T-cell (primary cell): Measurements from ENCODE around the gene C20orf141. TPM values are rescaled to one million over a fixed set of nuclear protein-coding genes. Genes with fewer than 3 reads are reported as not detected.

Source experiments
- ATAC-seq, 4 experiments: fragments of 200-7000 bp in 3 of 4; fragments of 150-1000 bp in 1 of 4; cut with Tn5 transposase; replicated peaks in 1 of 4; 1 replicate in 3 of 4; 2 replicates in 1 of 4; pipeline ENCODE4 v1.10.0; 2021; ENCODE audit warnings: moderate library complexity in 3 of 4, mild to moderate bottlenecking in 2 of 4, moderate number of reproducible peaks in 1 of 4
- CTCF ChIA-PET, 2 donors: fragments of 300-600 bp; sonication (Branson Sonifier 250); formaldehyde crosslinking; loops; one replicate each; lab custom pipeline; 2022; ENCODE audit warnings: antibody characterized with exemption in 2 of 2; lab: Charles Lee
- POLR2A ChIA-PET, 2 donors: fragments of 300-600 bp; sonication (Branson Sonifier 250); formaldehyde crosslinking; loops; one replicate each; lab custom pipeline; 2022; ENCODE audit warnings: antibody characterized with exemption in 2 of 2; lab: Charles Lee
- DNase-seq, 35 experiments: peaks; one replicate each; pipeline versions ENCODE4 v3.0.0 to v3.0.0-alpha.2; 2013 to 2023
- H3K27ac ChIP-seq: one replicate; pipeline ENCODE4 v1.5.1; 2013; ENCODE audit warnings: low read length
- H3K27me3 ChIP-seq, 2 experiments: replicated peaks in 1 of 2; 1 replicate in 1 of 2; 2 replicates in 1 of 2; pipeline versions ENCODE4 v1.6.1 to v1.7.0; 2013; ENCODE audit warnings: low read length in 1 of 2, mixed read lengths in 1 of 2; ENCODE audit not compliant: control insufficient read depth in 2 of 2, insufficient read depth in 2 of 2; ENCODE audit errors: extremely low read depth in 1 of 2
- H3K36me3 ChIP-seq, 2 donors: 1 replicate in 1 of 2; 2 replicates in 1 of 2; pipeline versions ENCODE4 v1.6.1 to v1.7.0; 2013; ENCODE audit warnings: low read length in 1 of 2; ENCODE audit not compliant: control insufficient read depth in 2 of 2, insufficient read depth in 1 of 2; ENCODE audit errors: extremely low read depth in 1 of 2
- H3K4me1 ChIP-seq, 2 experiments: 1 replicate in 1 of 2; 2 replicates in 1 of 2; pipeline versions ENCODE4 v1.6.1 to v1.7.0; 2013; ENCODE audit warnings: low read length in 2 of 2, mixed read lengths in 1 of 2; ENCODE audit not compliant: insufficient read depth in 2 of 2, control insufficient read depth in 1 of 2; ENCODE audit errors: extremely low read depth in 1 of 2
- H3K4me3 ChIP-seq, 2 donors: 1 replicate in 1 of 2; 2 replicates in 1 of 2; pipeline versions ENCODE4 v1.5.1 to v1.7.0; 2013; ENCODE audit warnings: mild to moderate bottlenecking in 2 of 2, low read length in 1 of 2, moderate library complexity in 1 of 2; ENCODE audit not compliant: control insufficient read depth in 1 of 2; ENCODE audit errors: extremely low read depth in 1 of 2
- H3K9me3 ChIP-seq: 2 replicates; pipeline ENCODE4 v1.7.0; 2013
- H3K27ac Mint-ChIP-seq, 2 donors: one replicate each; pipeline ENCODE4 v1.8.0; 2020 to 2021; ENCODE audit warnings: mild to moderate bottlenecking in 2 of 2, mixed read lengths in 2 of 2
- H3K27me3 Mint-ChIP-seq, 2 donors: one replicate each; pipeline ENCODE4 v1.8.0; 2021 to 2022; ENCODE audit warnings: mixed read lengths in 2 of 2
- H3K36me3 Mint-ChIP-seq: one replicate; pipeline ENCODE4 v1.8.0; 2021; ENCODE audit warnings: mixed read lengths
- H3K4me1 Mint-ChIP-seq, 3 donors: one replicate each; pipeline ENCODE4 v1.8.0; 2020 to 2022; ENCODE audit warnings: mixed read lengths in 3 of 3, mild to moderate bottlenecking in 1 of 3
- H3K4me3 Mint-ChIP-seq, 3 donors: one replicate each; pipeline ENCODE4 v1.8.0; 2020 to 2022; ENCODE audit warnings: mild to moderate bottlenecking in 3 of 3, mixed read lengths in 3 of 3, moderate library complexity in 3 of 3
- H3K9me3 Mint-ChIP-seq, 3 donors: one replicate each; pipeline ENCODE4 v1.8.0; 2020 to 2022; ENCODE audit warnings: mixed read lengths in 3 of 3
- WGBS: methylation state at CpG from one replicate; pipeline ENCODE4 v1.1.5; 2013; ENCODE audit warnings: missing lambda C conversion rate; ENCODE audit not compliant: insufficient coverage; 5-methylcytosine and 5-hydroxymethylcytosine counted together
- total RNA-seq, 35 experiments: library from RNA in 6 of 35; stranded (reverse) in 6 of 35; fragments of 120-200 nt in 1 of 35; gene quantifications; one replicate each; pipeline versions ENCODE4 v1.2.1 to v1.2.4 and lab custom pipeline; 2013 to 2026

C20orf141 gene
- total RNA-seq, 5 donors from 2014 or later (not counting 1 experiment from before 2014, with no cell fraction given), result not detected

- Mint-ChIP-seq H3K9me3 (peaks cover 3 to 4% (median 4%) of the 10 kb centered on the region in 3 donors), H3K27ac (no peak overlapping the region), H3K27me3 (peaks cover 26 to 35% of the 10 kb centered on the region in 2 donors), H3K36me3 (no peaks in the 10 kb centered on the region), H3K4me3 (no peak overlapping the region), H3K4me1 (peaks cover 17 to 18% (median 17%) of the 10 kb centered on the region in 3 donors)
- ATAC-seq, result no peak
- no peak overlapping the region for H3K4me3 ChIP-seq
- ChIA-PET POLR2A (no interaction called here), CTCF (no interaction called here)
- no peak overlapping the region for H3K27ac ChIP-seq
- peaks cover 5 to 43% of the 10 kb centered on the region in 2 experiments for H3K27me3 ChIP-seq
- peaks cover 8 to 28% of the 10 kb centered on the region in 2 experiments for H3K4me1 ChIP-seq
- WGBS, result no CpG with 5 or more reads among the region's 2 CpGs
- H3K36me3 ChIP-seq, result no peaks in the 10 kb centered on the region
- no peak for DNase-seq
- H3K9me3 ChIP-seq, result no peaks in the 10 kb centered on the region
These were observed 2.5 kb downstream of the C20orf141 start for GRCh38 chr20:2817341-2817726.

GRCh38 chr20:2817891-2818595 is 3.3 kb downstream of the C20orf141 start:
- CTCF ChIA-PET, result interaction anchor here in 1 of 2 donors (0.6 kb wide), 1 partner anchor 296 kb away, joined by 3 read pairs; no protein-coding TSS in a partner anchor
- no peak for DNase-seq
- POLR2A ChIA-PET, result no interaction called here
- H3K4me1 ChIP-seq, result peaks cover 8 to 28% of the 10 kb centered on the region in 2 experiments
- peaks cover 5 to 43% of the 10 kb centered on the region in 2 experiments for H3K27me3 ChIP-seq
- Mint-ChIP-seq H3K36me3 (no peaks in the 10 kb centered on the region), H3K27me3 (peaks cover 22 to 29% of the 10 kb centered on the region in 2 donors), H3K4me1 (peaks cover 17 to 18% (median 17%) of the 10 kb centered on the region in 3 donors), H3K9me3 (peaks cover 0 to 2% (median 0%) of the 10 kb centered on the region in 3 donors), H3K4me3 (no peak overlapping the region), H3K27ac (no peak overlapping the region)
- WGBS, result 84% methylated on average over 3 of the region's 7 CpGs
- H3K36me3 ChIP-seq, result no peaks in the 10 kb centered on the region
- H3K4me3 ChIP-seq, result no peak overlapping the region
- no peak for ATAC-seq
- H3K9me3 ChIP-seq, result no peaks in the 10 kb centered on the region
- no peak overlapping the region for H3K27ac ChIP-seq

- ATAC-seq (no peak), DNase-seq (no peak)
- Histone ChIP-seq H3K9me3 (no peaks in the 10 kb centered on the region), H3K4me1 (peaks cover 8 to 28% of the 10 kb centered on the region in 2 experiments), H3K27me3 (peaks cover 5 to 37% of the 10 kb centered on the region in 2 experiments), H3K36me3 (no peaks in the 10 kb centered on the region), H3K4me3 (no peak overlapping the region), H3K27ac (no peak overlapping the region)
- no peaks in the 10 kb centered on the region for H3K36me3 Mint-ChIP-seq
- H3K27me3 Mint-ChIP-seq, result peaks cover 18 to 19% of the 10 kb centered on the region in 2 donors
- POLR2A ChIA-PET, result no interaction called here
- H3K9me3 Mint-ChIP-seq, result no peaks in the 10 kb centered on the region
- peak overlapping the region in 1 of 3 donors; percentile 24 for H3K4me3 Mint-ChIP-seq
- WGBS, result 79% methylated on average over 26 of the region's 32 CpGs
- CTCF ChIA-PET, result no interaction called here
- H3K4me1 Mint-ChIP-seq, result peaks cover 17 to 18% (median 17%) of the 10 kb centered on the region in 3 donors
- H3K27ac Mint-ChIP-seq, result no peak overlapping the region
These were observed 5.5 kb downstream of the C20orf141 start for GRCh38 chr20:2820084-2820895.

GRCh38 chr20:2820896-2821869 is 6.4 kb downstream of the C20orf141 start:
- Mint-ChIP-seq H3K36me3 (no peaks in the 10 kb centered on the region), H3K4me1 (peaks cover 23 to 26% (median 23%) of the 10 kb centered on the region in 3 donors), H3K9me3 (no peaks in the 10 kb centered on the region), H3K27me3 (peaks cover 20 to 22% of the 10 kb centered on the region in 2 donors), H3K27ac (peak overlapping the region; percentile 22 to 57), H3K4me3 (peak overlapping the region; percentile 51 to 74 (median 54))
- H3K4me1 ChIP-seq, result peaks cover 14 to 30% of the 10 kb centered on the region in 2 experiments
- peak overlapping the region; percentile 2 to 47 for H3K4me3 ChIP-seq
- WGBS, result 19% methylated on average over 52 of the region's 68 CpGs
- no peaks in the 10 kb centered on the region for H3K9me3 ChIP-seq
- DNase-seq, result no peak
- no peaks in the 10 kb centered on the region for H3K36me3 ChIP-seq
- ChIA-PET CTCF (interaction anchor here in 1 of 2 donors (0.6 kb wide), 1 partner anchor 32 kb away, joined by 3 read pairs; no protein-coding TSS in a partner anchor), POLR2A (no interaction called here)
- H3K27ac ChIP-seq, result no peak overlapping the region
- ATAC-seq, result no peak
- peaks cover 5 to 31% of the 10 kb centered on the region in 2 experiments for H3K27me3 ChIP-seq

GRCh38 chr20:2822073-2822472 is 7.3 kb downstream of the C20orf141 start:
- no peaks in the 10 kb centered on the region for H3K36me3 ChIP-seq
- H3K36me3 Mint-ChIP-seq, result no peaks in the 10 kb centered on the region
- peaks cover 30 to 35% (median 30%) of the 10 kb centered on the region in 3 donors for H3K4me1 Mint-ChIP-seq
- peak; percentile 71 to 96 (median 80) for ATAC-seq
- no peaks in the 10 kb centered on the region for H3K9me3 Mint-ChIP-seq
- H3K4me3 Mint-ChIP-seq, result peak overlapping the region in 1 of 3 donors; percentile 74
- H3K27ac ChIP-seq, result no peak overlapping the region
- no CpG with 5 or more reads among the region's 5 CpGs for WGBS
- H3K9me3 ChIP-seq, result no peaks in the 10 kb centered on the region
- H3K4me3 ChIP-seq, result no peak overlapping the region
- H3K27me3 Mint-ChIP-seq, result peaks cover 20 to 28% of the 10 kb centered on the region in 2 donors
- DNase-seq, result peak in 32 of 35 experiments; percentile 24 to 74 (median 55)
- no peak overlapping the region for H3K27ac Mint-ChIP-seq
- POLR2A ChIA-PET, result no interaction called here
- H3K27me3 ChIP-seq, result peaks cover 5 to 25% of the 10 kb centered on the region in 2 experiments
- H3K4me1 ChIP-seq, result peaks cover 19 to 28% of the 10 kb centered on the region in 2 experiments
- CTCF ChIA-PET, result interaction anchor here in 1 of 2 donors (0.6 kb wide), 1 partner anchor 31 kb away, joined by 3 read pairs; no protein-coding TSS in a partner anchor
